Panc1 (cell line): Measurements from ENCODE around the gene CD79A. TPM values are rescaled to one million over a fixed set of nuclear protein-coding genes. Genes with fewer than 3 reads are reported as not detected.

Experiments
- ATAC-seq: fragments of 200-7000 bp; cut with Tn5 transposase; 2 replicates; pipeline ENCODE4 v1.9.1; 2020; ENCODE audit warnings: mild to moderate bottlenecking, moderate library complexity
- BruUV-seq: library from RNA; stranded (reverse); fragments of 400-500 nt; replicated peaks from 2 replicates; lab custom pipeline; 2021; lab: Mats Ljungman, UMichigan
- CTCF ChIA-PET: fragments of 300-600 bp; sonication (Branson Sonifier 250); formaldehyde crosslinking; loops from one replicate; lab custom pipeline; 2022; ENCODE audit warnings: antibody characterized with exemption; lab: Charles Lee
- POLR2A ChIA-PET: fragments of 300-600 bp; sonication (Branson Sonifier 250); formaldehyde crosslinking; loops from one replicate; lab custom pipeline; 2022; ENCODE audit warnings: antibody characterized with exemption; lab: Charles Lee
- DNase-seq: peaks from one replicate; pipeline ENCODE4 v3.0.0-alpha.2; 2010; ENCODE audit warnings: low read depth, low spot score
- H3K27ac ChIP-seq: 2 replicates; pipeline ENCODE4 v1.5.1; 2011; ENCODE audit warnings: mild to moderate bottlenecking, low read length, inconsistent platforms
- H3K27me3 ChIP-seq: fragments of 200-500 bp; sonication (Bioruptor generic); 2 replicates; pipeline ENCODE4 v1.6.0; 2014; ENCODE audit warnings: low read length, inconsistent platforms; ENCODE audit not compliant: control insufficient read depth, insufficient read depth
- H3K36me3 ChIP-seq: fragments of 200-500 bp; sonication (Bioruptor generic); 2 replicates; pipeline ENCODE4 v1.5.1; 2014; ENCODE audit warnings: inconsistent platforms, mild to moderate bottlenecking, low read length, moderate library complexity; ENCODE audit not compliant: control insufficient read depth, insufficient read depth
- H3K4me1 ChIP-seq: 2 replicates; pipeline ENCODE4 v1.5.1; 2011; ENCODE audit warnings: inconsistent platforms, mild to moderate bottlenecking, low read length, moderate library complexity; ENCODE audit not compliant: control insufficient read depth, insufficient read depth
- H3K4me3 ChIP-seq, 2 experiments: 2 replicates each; pipeline ENCODE4 v1.5.1; 2011 to 2012; ENCODE audit warnings: low read depth in 2 of 2, low read length in 2 of 2, mild to moderate bottlenecking in 2 of 2, inconsistent platforms in 1 of 2, moderate library complexity in 1 of 2
- H3K9me3 ChIP-seq: fragments of 200-500 bp; sonication (Bioruptor generic); 2 replicates; pipeline ENCODE4 v1.5.1; 2014; ENCODE audit warnings: low read depth, mild to moderate bottlenecking, inconsistent platforms, low read length, moderate library complexity; ENCODE audit not compliant: control insufficient read depth, insufficient read depth
- CTCF ChIP-seq: fragments of 450-650 bp; IDR thresholded peaks from 2 replicates; pipeline ENCODE4 v1.5.1; 2017; ENCODE audit warnings: mild to moderate bottlenecking
- POLR2AphosphoS5 ChIP-seq: IDR thresholded peaks from 2 replicates; pipeline ENCODE4 v1.6.1; 2012; ENCODE audit warnings: mild to moderate bottlenecking, low read depth, low read length, moderate library complexity
- SIN3A ChIP-seq: IDR thresholded peaks from 2 replicates; pipeline ENCODE4 v1.6.1; 2012; ENCODE audit warnings: low read depth, mild to moderate bottlenecking, low read length, moderate library complexity, borderline replicate concordance; ENCODE audit not compliant: insufficient read depth
- TCF7L2 ChIP-seq: IDR thresholded peaks from 2 replicates; pipeline ENCODE4 v1.6.1; 2011; ENCODE audit warnings: mild to moderate bottlenecking, low read depth, low read length, inconsistent platforms
- in situ Hi-C: cut with HindIII; loops from 2 replicates; pipeline ENCODE4 v1.10.0; 2016; ENCODE audit warnings: low sequenced_read_pairs, low pct_unique_long_range_greater_than_20kb
- intact Hi-C: fragments of 100-400 bp; cut with micrococcal nuclease; formaldehyde crosslinking; loops from one replicate; pipeline ENCODE4 v1.10.0; 2022; ENCODE audit not compliant: unreplicated experiment
- total RNA-seq: library from RNA; stranded (reverse); gene quantifications from one replicate; pipeline ENCODE4 v1.2.1, GENCODE V29; 2021; ENCODE audit not compliant: unreplicated experiment
- TF ChIP-seq, protein P1 (sequence below), 2 experiments: IDR thresholded peaks; 2 replicates each; pipeline ENCODE4 v1.6.1; 2011 to 2012; ENCODE audit warnings: low read depth in 2 of 2, control low read depth in 1 of 2, low read length in 1 of 2, mild to moderate bottlenecking in 1 of 2, moderate library complexity in 1 of 2; ENCODE audit not compliant: insufficient read depth in 1 of 2

The CD79A gene
- total RNA-seq, 1 experiment from 2014 or later, result 0.59 TPM

DNA sequence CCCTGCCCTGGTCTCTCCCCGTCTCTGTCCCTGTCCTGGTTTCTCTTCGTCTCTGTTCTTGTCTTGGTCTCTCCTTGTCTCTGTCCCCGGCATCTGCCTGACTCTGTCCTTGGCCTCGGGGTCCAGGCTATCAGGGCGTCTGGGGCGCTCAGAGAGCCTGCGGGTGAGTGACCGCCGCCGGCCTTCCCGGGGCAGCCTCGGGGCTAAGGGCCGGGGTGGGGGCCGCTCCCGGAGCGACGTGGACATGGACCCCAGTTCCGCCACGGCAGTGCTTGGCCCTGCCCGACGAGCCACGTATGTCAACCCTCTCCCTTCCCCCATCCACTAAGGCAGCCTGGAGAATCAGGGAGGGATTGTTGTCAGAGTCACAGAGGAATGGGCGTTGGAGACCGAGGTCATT lies 20.7 kb downstream of the CD79A start:
- H3K4me3 ChIP-seq, result no peak overlapping the region
- intact Hi-C loops, result no loop called here
- no peaks in the 10 kb centered on the region for H3K27me3 ChIP-seq
- no peak overlapping the region for H3K27ac ChIP-seq
- H3K36me3 ChIP-seq, result no peaks in the 10 kb centered on the region; the same call in 1 of the 2 replicates
- in situ Hi-C loops, result no loop called here
- CTCF ChIA-PET, result no interaction called here
- H3K4me1 ChIP-seq, result no peaks in the 10 kb centered on the region; the same call in 1 of the 2 replicates
- H3K9me3 ChIP-seq, result no peaks in the 10 kb centered on the region
- POLR2A ChIA-PET, result no interaction called here
- TSS peak; percentile 70 for BruUV-seq
- no peak for ATAC-seq
- TF ChIP-seq, protein P1, sequence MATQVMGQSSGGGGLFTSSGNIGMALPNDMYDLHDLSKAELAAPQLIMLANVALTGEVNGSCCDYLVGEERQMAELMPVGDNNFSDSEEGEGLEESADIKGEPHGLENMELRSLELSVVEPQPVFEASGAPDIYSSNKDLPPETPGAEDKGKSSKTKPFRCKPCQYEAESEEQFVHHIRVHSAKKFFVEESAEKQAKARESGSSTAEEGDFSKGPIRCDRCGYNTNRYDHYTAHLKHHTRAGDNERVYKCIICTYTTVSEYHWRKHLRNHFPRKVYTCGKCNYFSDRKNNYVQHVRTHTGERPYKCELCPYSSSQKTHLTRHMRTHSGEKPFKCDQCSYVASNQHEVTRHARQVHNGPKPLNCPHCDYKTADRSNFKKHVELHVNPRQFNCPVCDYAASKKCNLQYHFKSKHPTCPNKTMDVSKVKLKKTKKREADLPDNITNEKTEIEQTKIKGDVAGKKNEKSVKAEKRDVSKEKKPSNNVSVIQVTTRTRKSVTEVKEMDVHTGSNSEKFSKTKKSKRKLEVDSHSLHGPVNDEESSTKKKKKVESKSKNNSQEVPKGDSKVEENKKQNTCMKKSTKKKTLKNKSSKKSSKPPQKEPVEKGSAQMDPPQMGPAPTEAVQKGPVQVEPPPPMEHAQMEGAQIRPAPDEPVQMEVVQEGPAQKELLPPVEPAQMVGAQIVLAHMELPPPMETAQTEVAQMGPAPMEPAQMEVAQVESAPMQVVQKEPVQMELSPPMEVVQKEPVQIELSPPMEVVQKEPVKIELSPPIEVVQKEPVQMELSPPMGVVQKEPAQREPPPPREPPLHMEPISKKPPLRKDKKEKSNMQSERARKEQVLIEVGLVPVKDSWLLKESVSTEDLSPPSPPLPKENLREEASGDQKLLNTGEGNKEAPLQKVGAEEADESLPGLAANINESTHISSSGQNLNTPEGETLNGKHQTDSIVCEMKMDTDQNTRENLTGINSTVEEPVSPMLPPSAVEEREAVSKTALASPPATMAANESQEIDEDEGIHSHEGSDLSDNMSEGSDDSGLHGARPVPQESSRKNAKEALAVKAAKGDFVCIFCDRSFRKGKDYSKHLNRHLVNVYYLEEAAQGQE (IDR thresholded peaks at IDR 0.05; ENCODE audit: insufficient read depth in 1 of 2, low read depth in 2 of 2, low read length in 1 of 2), result no peak
- TF ChIP-seq CTCF (no peak), SIN3A (no peak), TCF7L2 (no peak), POLR2AphosphoS5 (no peak)
- DNase-seq, result no peak

- CTCF ChIA-PET, result no interaction called here
- TF ChIP-seq SIN3A (no peak), CTCF (no peak), POLR2AphosphoS5 (no peak), TCF7L2 (no peak)
- TF ChIP-seq, protein P1 (IDR thresholded peaks at IDR 0.05; ENCODE audit: insufficient read depth in 1 of 2, low read depth in 2 of 2, low read length in 1 of 2), result no peak
- H3K27ac ChIP-seq, result no peak overlapping the region
- DNase-seq (no peak), ATAC-seq (no peak)
- BruUV-seq, result no TSS peak
- H3K36me3 ChIP-seq, result no peaks in the 10 kb centered on the region; the same call in 1 of the 2 replicates
- no peak overlapping the region for H3K4me3 ChIP-seq
- in situ Hi-C loops (no loop called here), intact Hi-C loops (no loop called here)
- H3K27me3 ChIP-seq, result no peaks in the 10 kb centered on the region
- POLR2A ChIA-PET, result no interaction called here
- H3K4me1 ChIP-seq, result no peaks in the 10 kb centered on the region; the same call in 1 of the 2 replicates
- H3K9me3 ChIP-seq, result no peaks in the 10 kb centered on the region
Observed at GRCh38 chr19:41898235-41898634, 21.2 kb downstream of the CD79A start.
